ENCODE data around the gene CLHC1.

- TF ChIP-seq EZH2phosphoT487 (IDR thresholded peaks at IDR 0.05; ENCODE audit: borderline replicate concordance, low read depth) (no peak), MAX (IDR thresholded peaks at IDR 0.05; ENCODE audit: low read depth) (no peak), POLR2AphosphoS5 (IDR thresholded peaks at IDR 0.05; ENCODE audit: low read depth, low read length) (no peak), TEAD4 (IDR thresholded peaks at IDR 0.05; ENCODE audit: borderline replicate concordance, insufficient read depth) (no peak), CTCF (IDR thresholded peaks at IDR 0.05) (no peak), NFIC (IDR thresholded peaks at IDR 0.05; ENCODE audit: borderline replicate concordance) (no peak), TAF1 (IDR thresholded peaks at IDR 0.05; ENCODE audit: borderline replicate concordance, low read depth, low read length) (no peak), RCOR1 (IDR thresholded peaks at IDR 0.05; ENCODE audit: low read length) (no peak), FOSL2 (IDR thresholded peaks at IDR 0.05; ENCODE audit: borderline replicate concordance, low read depth) (no peak), RAD21 (IDR thresholded peaks at IDR 0.05; ENCODE audit: low read length) (no peak), MXI1 (IDR thresholded peaks at IDR 0.05; ENCODE audit: low read depth, low read length) (no peak), GABPA (IDR thresholded peaks at IDR 0.05; ENCODE audit: low read depth) (no peak), EP300 (IDR thresholded peaks at IDR 0.05; ENCODE audit: borderline replicate concordance in 1 of 2, low read depth in 1 of 2, low read length in 1 of 2) (no peak)
Observed at GRCh38 chr2:55154525-55155030, 77.5 kb downstream of the CLHC1 start.

Data from SK-N-SH (cell line).